Smooth muscle cell (in vitro differentiated cells): ENCODE data around the gene SYT9. TPM values are rescaled to one million over a fixed set of nuclear protein-coding genes. Genes with fewer than 3 reads are reported as not detected.

Experiments
- DNase-seq: peaks from one replicate; lab custom pipeline; 2025; ENCODE audit not compliant: unreplicated experiment; lab: John Stamatoyannopoulos, UW
- H2AFZ ChIP-seq: fragments of 200-600 bp; sonication (generic); 2 replicates; pipeline ENCODE4 v1.6.0; 2016; ENCODE audit warnings: antibody characterized with exemption, low read depth, mild to moderate bottlenecking
- H3F3A ChIP-seq: fragments of 200-600 bp; sonication (generic); 2 replicates; pipeline ENCODE4 v1.6.0; 2017; ENCODE audit warnings: antibody characterized with exemption, low read depth
- H3K27ac ChIP-seq: fragments of 200-600 bp; sonication (generic); 2 replicates; pipeline ENCODE4 v1.5.1; 2016; ENCODE audit warnings: low read depth, mild to moderate bottlenecking
- H3K27me3 ChIP-seq: fragments of 200-600 bp; sonication (generic); 2 replicates; pipeline ENCODE4 v1.6.1; 2016; ENCODE audit warnings: low read depth, mild to moderate bottlenecking
- H3K36me3 ChIP-seq: fragments of 200-600 bp; sonication (generic); 2 replicates; pipeline ENCODE4 v1.5.1; 2016; ENCODE audit warnings: low read depth
- H3K4me1 ChIP-seq: fragments of 200-600 bp; sonication (generic); 2 replicates; pipeline ENCODE4 v1.5.1; 2016; ENCODE audit warnings: low read depth
- H3K4me2 ChIP-seq: fragments of 200-600 bp; sonication (generic); 2 replicates; pipeline ENCODE4 v1.6.0; 2016; ENCODE audit warnings: mild to moderate bottlenecking
- H3K4me3 ChIP-seq: fragments of 200-600 bp; sonication (generic); 2 replicates; pipeline ENCODE4 v1.5.1; 2016; ENCODE audit warnings: mild to moderate bottlenecking
- H3K79me2 ChIP-seq: fragments of 200-600 bp; sonication (generic); 2 replicates; pipeline ENCODE4 v1.6.0; 2016; ENCODE audit warnings: low read depth, mild to moderate bottlenecking
- H3K9ac ChIP-seq: fragments of 200-600 bp; sonication (generic); 2 replicates; pipeline ENCODE4 v1.6.0; 2016; ENCODE audit warnings: low read depth
- H3K9me3 ChIP-seq: fragments of 200-600 bp; sonication (generic); replicated peaks from 2 replicates; pipeline ENCODE4 v1.5.1; 2016; ENCODE audit warnings: low read depth
- H4K20me1 ChIP-seq: fragments of 200-600 bp; sonication (generic); 2 replicates; pipeline ENCODE4 v1.6.0; 2016; ENCODE audit warnings: low read depth
- WGBS: methylation state at CpG from one replicate; pipeline ENCODE4 v1.1.7; 2016; ENCODE audit warnings: low lambda C conversion rate; 5-methylcytosine and 5-hydroxymethylcytosine counted together
- polyA plus RNA-seq: library from polyadenylated mRNA; unstranded; fragments of >200 nt; fragmentation: Nextera tagmentation; extraction: Ambion mirVana; gene quantifications from 2 replicates; pipeline ENCODE4 v1.2.1, GENCODE V29; 2016
- total RNA-seq: library from RNA; depleted of rRNA; stranded (reverse); fragments of >200 nt; gene quantifications from 2 replicates; pipeline ENCODE4 v1.2.3, GENCODE V29; 2014
- TF ChIP-seq, protein P1 (sequence below): fragments of 200-600 bp; sonication (generic); IDR thresholded peaks from 2 replicates; pipeline ENCODE4 v1.5.1; 2017; ENCODE audit warnings: borderline replicate concordance, mild to moderate bottlenecking, antibody characterized with exemption; ENCODE audit not compliant: insufficient read depth, poor library complexity, severe bottlenecking

Gene SYT9
- total and polyA plus RNA-seq, 2 experiments from 2014 or later, result 0.06 TPM; not detected in 1

GRCh38 chr11:7421136-7421535 is 169.4 kb downstream of the SYT9 start:
- no peaks in the 10 kb centered on the region for H4K20me1 ChIP-seq
- H3K27ac ChIP-seq, result no peak overlapping the region
- no peaks in the 10 kb centered on the region for H3F3A ChIP-seq
- no peak overlapping the region for H3K4me3 ChIP-seq
- no peaks in the 10 kb centered on the region for H3K9me3 ChIP-seq
- H3K36me3 ChIP-seq, result no peaks in the 10 kb centered on the region
- H3K27me3 ChIP-seq, result no peaks in the 10 kb centered on the region
- H3K4me2 ChIP-seq, result no peak overlapping the region
- H3K9ac ChIP-seq, result no peak overlapping the region
- TF ChIP-seq, protein P1, sequence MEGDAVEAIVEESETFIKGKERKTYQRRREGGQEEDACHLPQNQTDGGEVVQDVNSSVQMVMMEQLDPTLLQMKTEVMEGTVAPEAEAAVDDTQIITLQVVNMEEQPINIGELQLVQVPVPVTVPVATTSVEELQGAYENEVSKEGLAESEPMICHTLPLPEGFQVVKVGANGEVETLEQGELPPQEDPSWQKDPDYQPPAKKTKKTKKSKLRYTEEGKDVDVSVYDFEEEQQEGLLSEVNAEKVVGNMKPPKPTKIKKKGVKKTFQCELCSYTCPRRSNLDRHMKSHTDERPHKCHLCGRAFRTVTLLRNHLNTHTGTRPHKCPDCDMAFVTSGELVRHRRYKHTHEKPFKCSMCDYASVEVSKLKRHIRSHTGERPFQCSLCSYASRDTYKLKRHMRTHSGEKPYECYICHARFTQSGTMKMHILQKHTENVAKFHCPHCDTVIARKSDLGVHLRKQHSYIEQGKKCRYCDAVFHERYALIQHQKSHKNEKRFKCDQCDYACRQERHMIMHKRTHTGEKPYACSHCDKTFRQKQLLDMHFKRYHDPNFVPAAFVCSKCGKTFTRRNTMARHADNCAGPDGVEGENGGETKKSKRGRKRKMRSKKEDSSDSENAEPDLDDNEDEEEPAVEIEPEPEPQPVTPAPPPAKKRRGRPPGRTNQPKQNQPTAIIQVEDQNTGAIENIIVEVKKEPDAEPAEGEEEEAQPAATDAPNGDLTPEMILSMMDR, result no peak
- H3K79me2 ChIP-seq, result no peaks in the 10 kb centered on the region
- WGBS, result 35% methylated on average over 1 of the region's 1 CpG
- H2AFZ ChIP-seq, result no peak overlapping the region
- H3K4me1 ChIP-seq, result no peaks in the 10 kb centered on the region
- DNase-seq, result no peak

GRCh38 chr11:7422544-7423331 is 171.0 kb downstream of the SYT9 start:
- no peak for DNase-seq
- Histone ChIP-seq H2AFZ (no peak overlapping the region), H3K4me2 (no peak overlapping the region), H3K4me1 (no peaks in the 10 kb centered on the region), H3K4me3 (no peak overlapping the region), H3F3A (no peaks in the 10 kb centered on the region), H3K27ac (no peak overlapping the region), H3K27me3 (no peaks in the 10 kb centered on the region), H4K20me1 (no peaks in the 10 kb centered on the region), H3K79me2 (no peaks in the 10 kb centered on the region), H3K36me3 (no peaks in the 10 kb centered on the region), H3K9me3 (no peaks in the 10 kb centered on the region), H3K9ac (no peak overlapping the region)
- TF ChIP-seq, protein P1, result no peak
- 74% methylated on average over 5 of the region's 5 CpGs for WGBS

DNA sequence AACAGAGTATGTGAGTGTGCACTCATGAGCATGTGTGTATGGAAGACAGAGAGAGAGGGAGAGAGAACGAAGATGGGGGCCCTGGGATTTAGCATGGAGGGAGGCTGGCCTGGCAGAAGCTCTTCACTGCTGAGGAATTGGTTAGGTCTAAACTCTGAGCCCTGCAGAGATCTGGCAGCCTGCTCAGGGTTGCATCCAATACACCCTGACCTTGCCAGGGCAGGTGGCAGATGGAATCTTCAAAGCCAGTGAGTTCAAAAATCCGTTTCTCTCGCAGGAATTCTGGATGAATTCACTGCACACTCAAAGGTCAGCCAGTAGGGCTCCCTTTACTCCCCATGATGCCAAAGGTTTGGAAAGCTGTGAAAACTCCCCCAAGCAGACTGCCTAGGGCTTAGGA is 172.2 kb downstream of the SYT9 start:
- 86% methylated on average over 3 of the region's 3 CpGs for WGBS
- no peak overlapping the region for H3K4me3 ChIP-seq
- H3K9me3 ChIP-seq, result no peaks in the 10 kb centered on the region
- no peaks in the 10 kb centered on the region for H4K20me1 ChIP-seq
- H3K79me2 ChIP-seq, result no peaks in the 10 kb centered on the region
- H3K4me2 ChIP-seq, result no peak overlapping the region
- TF ChIP-seq, protein P1, result no peak
- no peak overlapping the region for H3K9ac ChIP-seq
- no peak overlapping the region for H3K27ac ChIP-seq
- no peaks in the 10 kb centered on the region for H3K36me3 ChIP-seq
- no peaks in the 10 kb centered on the region for H3F3A ChIP-seq
- H3K27me3 ChIP-seq, result no peaks in the 10 kb centered on the region
- H2AFZ ChIP-seq, result no peak overlapping the region
- DNase-seq, result no peak
- no peaks in the 10 kb centered on the region for H3K4me1 ChIP-seq

GRCh38 chr11:7427733-7428132 is 176.0 kb downstream of the SYT9 start:
- Histone ChIP-seq H3K79me2 (no peaks in the 10 kb centered on the region), H3K4me1 (no peaks in the 10 kb centered on the region), H3F3A (no peaks in the 10 kb centered on the region), H3K4me3 (no peak overlapping the region), H3K9me3 (no peaks in the 10 kb centered on the region), H3K36me3 (no peaks in the 10 kb centered on the region), H3K9ac (no peak overlapping the region), H3K27me3 (no peaks in the 10 kb centered on the region), H2AFZ (no peak overlapping the region), H4K20me1 (no peaks in the 10 kb centered on the region), H3K27ac (no peak overlapping the region), H3K4me2 (no peak overlapping the region)
- no peak for DNase-seq
- TF ChIP-seq, protein P1, result no peak
- WGBS, result 94% methylated on average over 3 of the region's 3 CpGs
